B cell (primary cell): ENCODE data around the gene ZFYVE19.

Experiments
- CTCF ChIP-seq: fragments of 200-600 bp; IDR thresholded peaks from one replicate; pipeline ENCODE4 v1.8.0; 2022; ENCODE audit warnings: antibody characterized with exemption, mild to moderate bottlenecking
- EZH2 ChIP-seq: IDR thresholded peaks from 2 replicates; pipeline ENCODE4 v1.6.1; 2012; ENCODE audit warnings: borderline replicate concordance, low read depth, mild to moderate bottlenecking, moderate library complexity, low read length; ENCODE audit not compliant: insufficient read depth, poor library complexity, severe bottlenecking

- TF ChIP-seq CTCF (no peak), EZH2 (no peak)
Measured at GRCh38 chr15:40792394-40792793, 14.5 kb upstream of the ZFYVE19 start.
